Peyer's patch (tissue), 4 donors: ENCODE results near the gene VASN.

ENCODE experiments used
- CTCF ChIP-seq, 6 experiments: fragments of 450-650 bp in 4 of 6; fragments of 200-600 bp in 2 of 6; sonication (generic) in 1 of 6; IDR thresholded peaks; one replicate each; pipeline ENCODE4 v1.5.1; 2017 to 2019; ENCODE audit warnings: antibody characterized with exemption in 6 of 6, mild to moderate bottlenecking in 3 of 6, moderate library complexity in 1 of 6
- POLR2A ChIP-seq, 2 donors: fragments of 450-650 bp; IDR thresholded peaks; one replicate each; pipeline ENCODE4 v1.5.1; 2017; ENCODE audit warnings: antibody characterized with exemption in 2 of 2, mild to moderate bottlenecking in 2 of 2, moderate library complexity in 2 of 2

GRCh38 chr16:4403133-4403949 is 31.7 kb downstream of the VASN start:
- no peak for TF ChIP-seq POLR2A (IDR thresholded peaks at IDR 0.05)
- no peak for TF ChIP-seq CTCF (IDR thresholded peaks at IDR 0.05)
